Loucy (cell line): ENCODE results near the gene SLC22A23.

Source experiments
- EZH2phosphoT487 ChIP-seq: fragments of 200-600 bp; IDR thresholded peaks from 2 replicates; pipeline ENCODE4 v1.6.1; 2018; ENCODE audit warnings: antibody characterized with exemption, mild to moderate bottlenecking, moderate library complexity, borderline replicate concordance
- TF ChIP-seq, protein P1 (sequence below): fragments of 200-600 bp; sonication (generic); conservative IDR thresholded peaks from 2 replicates; pipeline ENCODE4 v1.5.1; 2014; ENCODE audit warnings: mild to moderate bottlenecking, antibody characterized with exemption, low read length

GRCh38 chr6:3444276-3445088 is 12.4 kb downstream of the SLC22A23 start:
- TF ChIP-seq, protein P1, sequence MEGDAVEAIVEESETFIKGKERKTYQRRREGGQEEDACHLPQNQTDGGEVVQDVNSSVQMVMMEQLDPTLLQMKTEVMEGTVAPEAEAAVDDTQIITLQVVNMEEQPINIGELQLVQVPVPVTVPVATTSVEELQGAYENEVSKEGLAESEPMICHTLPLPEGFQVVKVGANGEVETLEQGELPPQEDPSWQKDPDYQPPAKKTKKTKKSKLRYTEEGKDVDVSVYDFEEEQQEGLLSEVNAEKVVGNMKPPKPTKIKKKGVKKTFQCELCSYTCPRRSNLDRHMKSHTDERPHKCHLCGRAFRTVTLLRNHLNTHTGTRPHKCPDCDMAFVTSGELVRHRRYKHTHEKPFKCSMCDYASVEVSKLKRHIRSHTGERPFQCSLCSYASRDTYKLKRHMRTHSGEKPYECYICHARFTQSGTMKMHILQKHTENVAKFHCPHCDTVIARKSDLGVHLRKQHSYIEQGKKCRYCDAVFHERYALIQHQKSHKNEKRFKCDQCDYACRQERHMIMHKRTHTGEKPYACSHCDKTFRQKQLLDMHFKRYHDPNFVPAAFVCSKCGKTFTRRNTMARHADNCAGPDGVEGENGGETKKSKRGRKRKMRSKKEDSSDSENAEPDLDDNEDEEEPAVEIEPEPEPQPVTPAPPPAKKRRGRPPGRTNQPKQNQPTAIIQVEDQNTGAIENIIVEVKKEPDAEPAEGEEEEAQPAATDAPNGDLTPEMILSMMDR = no peak
- no peak for TF ChIP-seq EZH2phosphoT487
